Neural crest cell (in vitro differentiated cells): Measurements from ENCODE around the gene KCMF1. TPM values are rescaled to one million over a fixed set of nuclear protein-coding genes. Genes with fewer than 3 reads are reported as not detected.
"Not testable (repeated sequence)": the region's sequence is repeated elsewhere in the genome, so short reads cannot be mapped to it uniquely, and the experiment has no call there.

Experiments
- DNase-seq: peaks from one replicate; pipeline ENCODE4 v3.0.0; 2021; ENCODE audit warnings: low read depth, mixed read lengths, low spot score
- H3K27ac Mint-ChIP-seq: one replicate; pipeline ENCODE4 v1.8.0; 2021; ENCODE audit warnings: mild to moderate bottlenecking, mixed read lengths; ENCODE audit not compliant: unreplicated experiment
- H3K27me3 Mint-ChIP-seq: 2 replicates; pipeline ENCODE4 v1.8.0; 2021; ENCODE audit warnings: low read depth, mild to moderate bottlenecking, mixed read lengths
- H3K36me3 Mint-ChIP-seq: 2 replicates; pipeline ENCODE4 v1.8.0; 2021; ENCODE audit warnings: low read depth, mild to moderate bottlenecking, mixed read lengths
- H3K4me1 Mint-ChIP-seq: 2 replicates; pipeline ENCODE4 v1.8.0; 2021; ENCODE audit warnings: mixed read lengths
- H3K4me3 Mint-ChIP-seq: one replicate; pipeline ENCODE4 v1.8.0; 2021; ENCODE audit warnings: mild to moderate bottlenecking, mixed read lengths
- H3K9me3 Mint-ChIP-seq: 2 replicates; pipeline ENCODE4 v1.8.0; 2021; ENCODE audit warnings: mixed read lengths
- total RNA-seq: library from RNA; stranded (reverse); gene quantifications from 2 replicates; pipeline ENCODE4 v1.2.1, GENCODE V29; 2021
- TF ChIP-seq, protein P1 (sequence below): fragments of 200-600 bp; sonication (generic); conservative IDR thresholded peaks from 2 replicates; pipeline ENCODE4 v1.5.0; 2021; ENCODE audit warnings: antibody characterized with exemption, mild to moderate bottlenecking

KCMF1 gene
- total RNA-seq, 1 donor from 2014 or later = 57.0 TPM

DNA sequence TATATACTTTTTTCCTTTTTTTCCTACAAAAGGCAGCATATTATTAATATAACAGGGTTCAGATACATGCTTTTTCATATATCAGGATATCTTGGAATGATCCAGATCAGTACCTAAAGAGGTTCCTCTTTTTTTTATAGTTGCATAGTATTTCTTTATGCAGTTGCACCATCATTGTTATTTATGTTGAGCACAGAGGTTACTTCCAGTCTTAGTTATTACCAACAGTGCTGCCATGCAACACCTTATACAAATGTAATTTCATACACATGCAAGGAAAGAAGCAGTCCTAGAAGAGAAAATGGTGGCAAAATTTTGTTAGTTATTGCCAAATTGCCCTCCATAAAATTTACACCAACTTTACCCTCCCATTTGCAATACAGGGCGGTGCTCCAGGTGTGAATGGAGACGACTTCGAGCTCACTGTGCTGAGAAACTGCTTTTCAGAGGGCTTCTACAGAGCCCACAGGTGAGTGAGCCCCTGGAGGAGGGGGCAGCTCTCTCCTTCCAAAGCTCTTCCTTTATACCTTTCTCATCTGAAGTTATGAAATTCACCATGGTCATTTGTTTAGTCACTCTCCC, 30.0 kb upstream of the KCMF1 start:
- Mint-ChIP-seq H3K36me3 (no peaks in the 10 kb centered on the region), H3K9me3 (no peaks in the 10 kb centered on the region), H3K4me1 (no peaks in the 10 kb centered on the region), H3K27ac (no peak overlapping the region), H3K4me3 (no peak overlapping the region), H3K27me3 (no peaks in the 10 kb centered on the region)
- TF ChIP-seq, protein P1, sequence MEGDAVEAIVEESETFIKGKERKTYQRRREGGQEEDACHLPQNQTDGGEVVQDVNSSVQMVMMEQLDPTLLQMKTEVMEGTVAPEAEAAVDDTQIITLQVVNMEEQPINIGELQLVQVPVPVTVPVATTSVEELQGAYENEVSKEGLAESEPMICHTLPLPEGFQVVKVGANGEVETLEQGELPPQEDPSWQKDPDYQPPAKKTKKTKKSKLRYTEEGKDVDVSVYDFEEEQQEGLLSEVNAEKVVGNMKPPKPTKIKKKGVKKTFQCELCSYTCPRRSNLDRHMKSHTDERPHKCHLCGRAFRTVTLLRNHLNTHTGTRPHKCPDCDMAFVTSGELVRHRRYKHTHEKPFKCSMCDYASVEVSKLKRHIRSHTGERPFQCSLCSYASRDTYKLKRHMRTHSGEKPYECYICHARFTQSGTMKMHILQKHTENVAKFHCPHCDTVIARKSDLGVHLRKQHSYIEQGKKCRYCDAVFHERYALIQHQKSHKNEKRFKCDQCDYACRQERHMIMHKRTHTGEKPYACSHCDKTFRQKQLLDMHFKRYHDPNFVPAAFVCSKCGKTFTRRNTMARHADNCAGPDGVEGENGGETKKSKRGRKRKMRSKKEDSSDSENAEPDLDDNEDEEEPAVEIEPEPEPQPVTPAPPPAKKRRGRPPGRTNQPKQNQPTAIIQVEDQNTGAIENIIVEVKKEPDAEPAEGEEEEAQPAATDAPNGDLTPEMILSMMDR = no peak
- no peak for DNase-seq

DNA sequence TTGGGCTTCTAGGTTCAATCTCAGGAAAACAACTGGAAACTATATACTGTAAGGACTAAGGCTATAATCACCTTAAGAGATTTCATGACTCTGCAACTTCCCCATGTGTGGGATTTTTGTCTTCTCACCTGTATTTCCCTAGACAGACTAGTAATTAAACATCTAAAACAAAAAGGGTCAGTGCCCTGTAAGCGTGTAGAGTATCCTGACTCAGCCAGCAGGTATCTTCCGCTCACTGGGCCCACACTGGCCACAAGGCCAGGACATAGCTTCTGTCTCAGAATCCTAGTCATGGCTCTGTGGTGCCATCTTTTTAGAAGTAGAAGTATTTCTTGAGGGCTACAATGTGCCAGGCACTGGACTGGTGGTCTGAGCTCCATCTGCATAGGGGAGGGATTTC, 28.8 kb upstream of the KCMF1 start:
- TF ChIP-seq, protein P1 = no peak
- no peaks in the 10 kb centered on the region for H3K36me3 Mint-ChIP-seq
- H3K27ac Mint-ChIP-seq = no peak overlapping the region
- no peaks in the 10 kb centered on the region for H3K9me3 Mint-ChIP-seq
- peaks cover 4% of the 10 kb centered on the region for H3K4me1 Mint-ChIP-seq
- no peaks in the 10 kb centered on the region for H3K27me3 Mint-ChIP-seq
- H3K4me3 Mint-ChIP-seq = no peak overlapping the region
- DNase-seq = no peak

DNA sequence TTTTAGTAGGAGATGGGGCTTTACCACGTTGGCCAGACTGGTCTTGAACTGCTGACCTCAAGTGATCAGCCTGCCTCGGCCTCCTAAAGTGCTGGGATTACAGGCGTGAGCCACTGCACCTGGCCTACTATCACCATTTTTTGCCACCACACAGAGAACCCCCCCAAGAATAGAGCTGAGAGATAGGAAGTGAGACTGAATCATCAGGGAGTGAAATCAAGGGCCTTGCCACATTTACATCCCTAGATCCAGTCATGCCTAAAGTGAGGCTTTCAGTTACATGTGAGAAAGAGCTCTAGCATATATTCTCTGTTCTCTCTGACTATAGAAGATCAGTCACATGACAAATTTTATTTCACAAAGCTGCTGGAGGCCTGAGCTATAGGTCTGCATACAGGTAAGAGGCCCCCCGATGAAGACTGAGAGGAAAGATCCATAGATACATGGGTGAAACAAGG, 28.0 kb upstream of the KCMF1 start:
- Mint-ChIP-seq H3K4me3 (no peak overlapping the region), H3K27me3 (no peaks in the 10 kb centered on the region), H3K36me3 (no peaks in the 10 kb centered on the region), H3K4me1 (peaks cover 4% of the 10 kb centered on the region), H3K9me3 (no peaks in the 10 kb centered on the region), H3K27ac (no peak overlapping the region)
- TF ChIP-seq, protein P1 = no peak
- no peak for DNase-seq

DNA sequence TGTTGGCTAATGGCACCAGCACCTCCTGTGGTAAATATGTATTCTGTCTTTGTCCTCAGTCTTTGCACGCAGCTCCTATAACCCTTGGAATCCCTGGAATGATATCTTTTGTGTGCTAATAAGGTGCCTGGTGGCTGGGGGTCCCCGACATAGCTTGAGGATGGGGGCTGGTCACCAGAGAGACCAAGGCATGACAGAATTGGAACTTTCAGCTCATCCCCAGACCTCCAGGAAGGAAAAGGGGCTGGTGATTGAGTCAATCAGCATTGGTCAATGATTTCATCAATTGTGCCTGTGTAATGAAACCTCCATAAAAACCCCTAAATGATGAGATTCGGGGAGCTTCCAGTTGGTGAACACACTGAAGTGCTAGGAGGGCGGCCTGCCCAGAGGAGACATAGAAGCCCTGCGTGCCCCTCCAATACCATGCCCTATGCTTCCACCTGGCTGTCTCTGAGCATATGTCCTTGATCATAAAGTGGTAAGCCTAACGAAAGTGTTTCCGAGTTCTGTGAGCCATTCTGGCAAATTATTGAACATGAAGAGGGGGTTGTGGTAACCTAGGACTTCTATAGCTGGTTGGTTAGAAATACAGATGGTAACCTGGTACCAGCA, 26.6 kb upstream of the KCMF1 start:
- peaks cover 4% of the 10 kb centered on the region for H3K4me1 Mint-ChIP-seq
- no peak overlapping the region for H3K4me3 Mint-ChIP-seq
- TF ChIP-seq, protein P1 = no peak
- H3K36me3 Mint-ChIP-seq = no peaks in the 10 kb centered on the region
- DNase-seq = no peak
- H3K27me3 Mint-ChIP-seq = no peaks in the 10 kb centered on the region
- no peak overlapping the region for H3K27ac Mint-ChIP-seq
- no peaks in the 10 kb centered on the region for H3K9me3 Mint-ChIP-seq

DNA sequence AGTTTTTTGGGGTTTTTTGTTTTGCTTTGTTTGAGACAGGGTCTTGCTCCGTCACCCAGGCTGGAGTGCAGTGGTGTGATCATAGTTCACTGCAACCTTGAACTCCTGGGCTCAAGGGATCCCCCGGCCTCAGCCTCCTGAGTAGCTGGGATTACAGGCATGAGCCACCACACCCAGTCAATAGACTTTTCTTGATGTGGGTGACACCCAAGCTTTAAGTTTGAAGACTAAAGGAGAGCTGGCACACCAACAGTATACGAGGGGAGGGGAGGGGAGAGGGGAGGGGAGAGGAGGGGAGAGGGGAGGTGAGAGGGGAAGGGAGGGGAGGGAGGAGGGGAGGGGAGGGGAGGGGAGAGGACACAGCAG, 25.1 kb upstream of the KCMF1 start:
- H3K4me3 Mint-ChIP-seq, H3K9me3 Mint-ChIP-seq, H3K4me1 Mint-ChIP-seq, H3K36me3 Mint-ChIP-seq, DNase-seq, H3K27ac Mint-ChIP-seq, H3K27me3 Mint-ChIP-seq: not testable (repeated sequence)

DNA sequence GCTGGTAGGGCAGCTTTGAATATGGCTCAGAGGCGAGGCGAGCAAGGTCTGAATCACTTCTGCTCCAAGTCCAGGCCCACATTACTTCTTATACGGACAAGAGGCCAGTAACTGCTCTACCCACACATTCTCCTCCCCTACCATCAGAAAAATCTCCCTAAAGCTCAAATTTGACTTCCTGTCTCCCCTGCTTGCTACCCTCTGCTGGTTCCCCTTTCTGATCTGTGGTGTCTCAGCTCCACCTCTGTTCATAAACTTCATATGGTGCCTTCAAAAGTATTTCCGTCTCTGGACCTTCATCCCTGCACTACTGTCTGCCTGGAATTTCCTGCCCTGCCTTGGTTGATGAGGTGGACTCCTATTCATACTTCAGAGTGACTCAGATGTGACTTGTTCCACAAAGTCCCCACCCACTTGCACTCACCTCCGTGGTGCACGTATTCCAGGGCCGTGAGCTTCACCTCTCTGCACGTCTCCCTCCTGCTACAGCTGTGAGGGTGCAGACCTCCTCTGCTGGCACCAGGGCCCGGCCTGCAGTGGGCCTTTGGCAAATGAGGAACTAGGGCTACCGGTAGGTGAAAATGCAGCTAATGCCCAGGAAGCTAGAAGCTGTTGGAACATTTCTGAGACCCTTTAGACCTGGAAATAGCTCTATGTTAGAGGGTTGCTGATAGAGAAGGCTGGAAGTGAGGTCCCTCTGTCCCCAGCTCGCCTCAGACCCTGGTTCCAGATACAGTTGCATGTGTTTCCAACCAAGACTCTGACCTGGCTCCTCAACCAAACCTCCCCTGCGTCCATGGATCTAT, 24.6 kb upstream of the KCMF1 start:
- H3K9me3 Mint-ChIP-seq = no peaks in the 10 kb centered on the region
- no peak overlapping the region for H3K27ac Mint-ChIP-seq
- no peaks in the 10 kb centered on the region for H3K36me3 Mint-ChIP-seq
- H3K27me3 Mint-ChIP-seq = no peaks in the 10 kb centered on the region
- peaks cover 4% of the 10 kb centered on the region for H3K4me1 Mint-ChIP-seq
- DNase-seq = no peak
- H3K4me3 Mint-ChIP-seq = no peak overlapping the region
- TF ChIP-seq, protein P1 = no peak
